NCI-H2196 treated with DMSO at 0.1 percent for 48 hours (cell line): ENCODE results near the gene BTG2.
"Not testable (repeated sequence)": the region's sequence is repeated elsewhere in the genome, so short reads cannot be mapped to it uniquely, and the experiment has no call there.

Source experiments
- DNase-seq: peaks from one replicate; lab custom pipeline; 2025; ENCODE audit not compliant: unreplicated experiment; lab: John Stamatoyannopoulos, UW

Gene BTG2, protein sequence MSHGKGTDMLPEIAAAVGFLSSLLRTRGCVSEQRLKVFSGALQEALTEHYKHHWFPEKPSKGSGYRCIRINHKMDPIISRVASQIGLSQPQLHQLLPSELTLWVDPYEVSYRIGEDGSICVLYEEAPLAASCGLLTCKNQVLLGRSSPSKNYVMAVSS

DNA sequence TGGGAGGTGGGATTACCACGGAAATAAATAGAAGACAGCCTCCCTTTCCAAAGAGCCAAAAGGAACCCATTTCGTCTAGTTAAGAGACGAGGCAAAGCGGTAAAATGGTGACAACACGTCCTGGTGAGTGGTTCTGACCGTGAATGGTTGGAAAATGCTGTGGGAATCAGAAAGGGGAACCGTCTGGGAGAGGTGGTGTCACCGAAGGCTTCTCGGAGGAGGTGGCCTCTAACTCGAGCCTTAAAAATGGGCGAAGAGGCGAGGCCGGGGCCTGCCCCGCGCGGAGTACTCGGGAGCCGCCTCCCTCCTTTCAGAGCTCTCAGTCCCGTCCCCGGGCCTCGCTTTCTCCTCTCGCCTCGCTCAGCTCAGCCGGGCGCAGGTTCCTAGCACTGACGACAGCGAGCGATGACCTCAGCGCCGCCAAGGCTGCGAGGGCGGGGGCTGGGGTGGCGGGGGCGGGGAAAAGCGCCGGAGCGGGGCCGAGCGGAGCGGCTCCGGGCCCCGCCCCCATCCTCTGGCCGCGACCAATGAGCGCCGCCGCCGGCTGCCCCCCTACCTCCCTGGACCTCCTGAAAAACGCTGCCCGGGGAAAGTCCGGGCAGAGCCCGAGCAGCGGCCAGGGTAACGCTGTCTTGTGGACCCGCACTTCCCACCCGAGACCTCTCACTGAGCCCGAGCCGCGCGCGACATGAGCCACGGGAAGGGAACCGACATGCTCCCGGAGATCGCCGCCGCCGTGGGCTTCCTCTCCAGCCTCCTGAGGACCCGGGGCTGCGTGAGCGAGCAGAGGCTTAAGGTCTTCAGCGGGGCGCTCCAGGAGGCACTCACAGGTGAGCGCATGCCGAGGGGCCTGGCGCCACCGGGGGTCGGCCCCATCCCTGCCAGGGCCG, at the start of gene BTG2:
Gene BTG2, plus strand, starts transcription at position 601 of the 890 bp plus-strand sequence. Its CDS starts 88 bp downstream, at position 689.
- peak; percentile 78 for DNase-seq

DNA sequence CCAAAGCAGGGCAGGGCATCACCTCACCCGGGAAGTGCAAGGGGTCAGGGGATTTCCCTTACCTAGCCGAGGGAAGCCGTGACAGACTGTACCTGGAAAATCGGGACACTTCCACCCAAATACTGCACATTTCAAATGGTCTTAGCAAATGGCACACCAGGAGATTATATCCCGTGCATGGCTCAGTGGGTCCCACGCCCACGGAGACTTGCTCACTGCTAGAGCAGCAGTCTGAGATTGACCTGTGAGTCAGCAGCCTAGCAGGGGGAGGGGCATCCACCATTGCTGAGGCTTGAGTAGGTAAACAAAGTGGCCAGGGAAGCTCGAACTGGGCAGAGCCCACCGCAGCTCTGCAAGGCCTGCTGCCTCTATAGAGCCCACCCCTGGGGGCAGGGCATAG, 48.7 kb upstream of the BTG2 start:
- DNase-seq, result not testable (repeated sequence)

DNA sequence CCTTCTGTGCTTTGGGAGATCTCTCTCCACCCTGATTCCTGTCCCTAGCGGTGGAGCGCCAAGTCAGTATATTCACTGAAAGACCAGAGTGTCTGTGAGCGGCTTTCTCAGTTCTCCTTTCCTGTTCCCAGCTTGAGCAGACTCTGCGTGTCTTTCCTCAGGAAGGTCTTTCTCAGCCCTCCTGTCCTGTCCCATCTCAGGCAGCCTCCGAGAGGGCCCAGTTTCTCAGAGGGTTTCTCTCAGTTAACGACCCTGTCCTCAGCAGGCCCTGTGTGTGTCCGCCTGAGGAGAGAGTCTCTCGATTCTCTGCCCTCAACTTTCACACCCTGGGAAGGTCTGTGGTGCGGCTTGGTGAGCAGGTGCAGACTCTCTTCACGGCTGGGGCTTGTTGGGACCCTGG, 41.8 kb upstream of the BTG2 start:
- no peak for DNase-seq

DNA sequence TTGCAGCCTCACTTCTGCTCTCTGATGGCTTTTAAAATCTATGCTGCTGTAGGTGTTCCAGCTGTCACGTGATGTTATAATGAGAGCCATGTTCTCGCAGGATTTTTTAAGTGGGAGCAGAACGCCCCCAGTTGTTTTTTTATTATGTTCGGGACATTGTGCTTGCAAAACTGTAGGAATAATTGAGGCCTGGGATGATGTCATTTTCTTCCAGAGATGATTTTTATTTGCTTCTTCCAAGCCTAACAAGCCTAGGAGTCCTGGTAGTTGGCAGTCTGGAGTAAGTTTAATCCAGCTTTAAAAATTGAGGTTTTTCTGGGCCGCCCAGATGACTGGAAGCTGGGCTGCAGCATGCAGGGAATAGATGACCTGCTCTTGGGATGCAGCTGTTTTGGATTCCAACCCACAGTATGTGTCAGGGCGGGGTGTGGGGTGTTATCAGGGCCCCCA, 41.2 kb upstream of the BTG2 start:
- no peak for DNase-seq

DNA sequence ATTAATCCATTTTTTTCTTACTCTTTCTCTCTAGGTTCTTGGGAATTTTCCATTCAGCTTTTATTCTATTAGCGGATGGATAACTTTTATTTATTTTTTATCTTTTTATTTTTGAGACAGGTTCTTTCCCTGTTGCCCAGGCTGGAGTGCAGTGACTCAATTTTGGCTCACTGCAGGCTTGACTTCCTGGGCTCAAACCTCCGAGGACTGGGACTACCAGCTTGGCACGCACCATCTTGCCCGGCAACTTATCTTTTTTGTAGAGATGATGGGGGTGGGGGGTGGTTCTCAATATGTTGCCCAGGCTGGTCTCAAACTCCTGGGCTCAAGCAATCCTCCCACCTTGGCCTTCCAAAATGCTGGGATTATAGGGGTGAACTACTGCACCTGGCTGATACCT, 39.8 kb upstream of the BTG2 start:
- no peak for DNase-seq

DNA sequence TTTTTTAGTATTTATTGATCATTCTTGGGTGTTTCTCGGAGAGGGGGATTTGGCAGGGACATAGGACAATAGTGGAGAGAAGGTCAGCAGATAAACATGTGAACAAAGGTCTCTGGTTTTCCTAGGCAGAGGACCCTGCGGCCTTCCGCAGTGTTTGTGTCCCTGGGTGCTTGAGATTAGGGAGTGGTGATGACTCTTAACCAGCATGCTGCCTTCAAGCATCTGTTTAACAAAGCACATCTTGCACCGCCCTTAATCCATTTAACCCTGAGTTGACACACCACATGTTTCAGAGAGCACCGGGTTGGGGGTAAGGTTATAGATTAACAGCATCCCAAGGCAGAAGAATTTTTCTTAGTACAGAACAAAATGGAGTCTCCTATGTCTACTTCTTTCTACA, 39.2 kb upstream of the BTG2 start:
- not testable (repeated sequence) for DNase-seq

DNA sequence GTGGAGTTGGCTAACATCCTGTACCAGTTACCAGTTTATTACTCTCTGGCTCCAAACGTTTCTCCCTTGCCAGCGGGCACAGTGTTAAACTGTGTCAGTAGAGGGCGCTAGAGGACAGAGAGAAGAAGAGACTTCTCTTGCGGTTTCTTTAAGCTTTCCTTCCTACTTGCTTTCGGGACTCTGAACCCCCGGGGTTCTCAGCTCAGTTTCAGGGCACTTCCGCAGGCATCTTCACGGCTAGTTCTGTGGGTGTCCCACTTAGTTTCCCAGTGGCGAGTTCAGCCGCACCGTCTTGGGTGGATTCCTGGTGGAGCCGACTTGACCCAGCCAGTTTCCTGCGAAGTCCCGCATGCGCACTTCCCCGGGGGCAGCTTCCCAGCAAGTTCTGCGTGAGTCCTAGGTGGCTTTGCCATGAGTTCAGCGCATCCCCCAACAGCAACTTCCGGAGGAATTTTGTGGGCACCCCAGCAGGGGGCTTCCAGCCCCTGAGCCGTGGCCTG, 37.9 kb upstream of the BTG2 start:
- peak; percentile 29 for DNase-seq

DNA sequence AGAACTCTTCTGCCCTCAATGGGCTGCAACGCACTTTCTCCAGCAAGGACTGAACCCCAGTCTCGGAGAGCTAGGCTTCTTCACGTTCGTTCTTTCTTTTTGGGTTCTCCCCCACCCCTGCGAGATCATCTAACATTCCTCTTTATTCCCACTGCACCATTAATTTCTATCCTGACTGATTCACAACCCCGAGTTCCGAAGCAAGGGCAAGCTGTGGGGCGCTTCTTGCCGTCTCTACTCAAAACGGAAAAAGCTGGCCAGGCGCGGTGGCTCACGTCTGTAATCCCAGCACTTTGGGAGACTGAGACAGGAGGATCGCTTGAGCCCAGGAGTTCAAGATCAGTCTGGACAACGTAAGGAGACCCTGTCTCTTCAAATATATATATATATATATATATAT, 37.4 kb upstream of the BTG2 start:
- DNase-seq, result no peak

DNA sequence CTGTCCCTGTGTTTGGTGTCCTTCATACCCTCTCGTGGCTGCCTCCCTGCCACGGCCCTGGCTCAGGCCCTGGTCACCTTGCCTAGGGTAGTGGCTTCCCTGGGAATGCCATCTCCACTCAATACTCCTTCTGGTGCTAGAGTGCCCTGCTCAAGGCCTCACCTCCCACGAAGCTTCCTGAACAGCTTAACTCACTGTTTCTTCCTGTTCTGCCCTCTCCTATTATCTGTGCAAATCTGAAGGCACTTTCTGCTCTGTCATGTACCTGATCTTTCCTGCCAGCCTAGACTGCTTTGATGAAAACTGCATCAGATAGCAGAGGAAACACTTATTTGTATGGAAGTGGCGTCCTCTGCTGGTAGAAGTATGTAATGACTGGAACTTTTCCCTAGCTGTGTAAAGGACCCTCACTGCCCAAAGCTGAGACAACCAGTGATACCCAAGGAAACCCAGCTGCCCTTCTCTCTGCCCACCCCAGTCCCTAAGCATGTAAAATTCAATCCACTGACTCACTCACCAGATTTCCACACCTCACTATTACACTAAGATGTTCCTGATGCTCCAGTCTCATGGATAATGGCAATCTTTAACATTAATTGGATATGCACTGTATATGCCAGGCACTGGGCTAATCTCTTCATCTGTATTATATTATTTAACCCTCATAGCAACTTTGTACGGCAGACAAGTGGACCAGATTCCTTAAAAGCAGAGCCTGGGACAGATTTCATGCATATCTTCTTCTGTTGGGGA, 36.2 kb upstream of the BTG2 start:
- peak; percentile 57 for DNase-seq

DNA sequence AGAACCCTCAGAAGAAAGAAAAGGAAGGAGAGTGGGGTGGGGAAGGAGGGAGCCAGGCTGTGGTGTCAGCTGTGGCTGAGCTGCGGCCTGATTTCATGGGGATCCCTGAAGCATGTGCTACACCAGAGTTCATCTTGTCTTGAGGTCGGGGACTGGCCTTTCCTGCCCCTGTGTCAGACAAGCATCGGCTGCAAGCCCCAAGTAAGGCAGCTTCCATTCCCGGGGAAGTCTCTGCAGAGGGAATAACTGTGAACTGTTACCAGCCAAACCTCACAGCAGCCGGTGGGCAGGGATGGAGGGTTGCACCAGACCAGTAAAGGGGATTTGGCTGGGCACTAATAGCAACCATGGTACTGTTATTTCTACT, 35.7 kb upstream of the BTG2 start:
- no peak for DNase-seq

DNA sequence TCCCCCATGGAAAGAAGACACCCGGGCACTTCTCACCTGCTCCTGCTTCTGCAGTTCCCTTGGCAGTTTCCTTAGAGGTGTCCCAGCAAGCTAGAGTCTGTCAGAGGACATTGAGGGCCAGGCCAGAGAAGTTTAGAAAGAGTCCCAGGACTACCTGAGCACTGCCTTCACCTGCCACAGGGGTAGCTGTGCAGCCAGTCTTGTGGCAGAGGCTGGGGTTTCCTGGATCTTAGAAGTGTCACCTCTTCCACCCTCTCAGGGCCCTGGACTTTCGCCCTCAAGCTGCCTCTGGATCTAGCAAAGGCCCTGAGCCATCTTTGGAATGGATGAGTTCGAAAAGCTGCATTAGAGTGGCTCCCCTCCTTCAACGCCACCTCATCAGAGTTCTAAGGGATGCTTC, 34.9 kb upstream of the BTG2 start:
- DNase-seq, result no peak

DNA sequence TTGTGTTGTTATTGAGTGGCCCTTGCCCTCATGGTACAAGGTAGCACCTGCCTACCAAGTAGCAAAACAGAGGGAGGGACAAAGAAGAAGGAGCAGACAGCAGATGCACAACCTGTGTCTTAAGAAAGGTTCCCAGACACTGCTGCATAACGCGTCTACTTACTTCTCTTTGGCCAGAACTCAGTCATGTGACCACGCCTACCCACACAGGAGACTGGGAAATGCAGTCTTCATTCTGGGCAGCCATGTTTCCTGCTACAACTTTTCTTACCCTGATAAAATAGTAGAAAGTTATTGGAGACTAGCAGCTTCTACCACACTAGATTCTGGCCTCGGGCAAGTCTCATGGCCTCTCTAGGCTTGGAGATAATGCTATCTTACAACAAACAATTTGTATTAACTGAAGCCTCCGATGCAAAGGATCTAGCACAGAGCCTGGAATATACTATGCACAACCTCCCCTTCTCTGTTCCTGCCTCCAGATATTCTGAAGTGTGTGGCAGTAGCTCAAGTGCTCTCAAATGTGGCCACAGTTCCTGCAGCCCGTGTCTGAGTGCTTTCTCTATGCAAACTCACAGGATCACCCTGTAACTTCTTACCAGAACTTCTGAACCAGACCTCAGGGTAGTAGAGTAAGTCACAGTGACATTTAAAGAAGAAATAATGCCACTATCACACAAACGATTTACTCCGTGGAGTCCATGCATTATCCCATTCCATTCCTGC, 34.1 kb upstream of the BTG2 start:
- no peak for DNase-seq

DNA sequence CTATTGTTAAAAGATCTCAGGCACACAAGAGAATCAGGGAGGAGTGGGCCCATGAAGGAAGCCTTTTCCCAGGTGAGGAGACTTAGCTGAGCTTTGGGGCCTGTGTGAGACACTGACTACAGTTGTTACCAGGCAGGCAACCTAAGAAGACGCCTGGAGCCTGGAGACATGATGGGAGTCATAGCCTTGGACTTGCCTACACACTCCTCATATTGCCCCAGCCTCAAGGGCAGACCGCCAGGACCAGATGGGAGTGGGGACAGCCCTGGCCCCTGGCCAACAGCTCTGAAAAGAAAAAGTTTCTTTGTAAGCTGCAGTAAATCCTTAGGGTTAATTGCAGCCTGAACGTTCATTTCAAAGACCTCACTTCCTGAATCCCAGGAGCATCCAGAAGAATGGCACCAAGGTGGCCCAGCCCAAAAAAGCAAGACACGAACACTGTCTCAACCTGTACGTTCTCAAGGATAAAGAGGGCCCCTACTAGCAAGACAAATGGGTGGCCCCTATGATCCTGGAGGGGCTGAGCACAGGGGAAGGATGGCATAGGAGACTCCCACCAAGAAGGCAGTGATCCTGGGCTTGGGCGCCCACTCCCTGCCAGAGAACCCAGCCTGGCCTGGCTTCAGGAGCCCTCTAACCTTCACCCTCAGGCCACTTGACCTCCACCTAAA, 33.2 kb upstream of the BTG2 start:
- DNase-seq, result no peak

DNA sequence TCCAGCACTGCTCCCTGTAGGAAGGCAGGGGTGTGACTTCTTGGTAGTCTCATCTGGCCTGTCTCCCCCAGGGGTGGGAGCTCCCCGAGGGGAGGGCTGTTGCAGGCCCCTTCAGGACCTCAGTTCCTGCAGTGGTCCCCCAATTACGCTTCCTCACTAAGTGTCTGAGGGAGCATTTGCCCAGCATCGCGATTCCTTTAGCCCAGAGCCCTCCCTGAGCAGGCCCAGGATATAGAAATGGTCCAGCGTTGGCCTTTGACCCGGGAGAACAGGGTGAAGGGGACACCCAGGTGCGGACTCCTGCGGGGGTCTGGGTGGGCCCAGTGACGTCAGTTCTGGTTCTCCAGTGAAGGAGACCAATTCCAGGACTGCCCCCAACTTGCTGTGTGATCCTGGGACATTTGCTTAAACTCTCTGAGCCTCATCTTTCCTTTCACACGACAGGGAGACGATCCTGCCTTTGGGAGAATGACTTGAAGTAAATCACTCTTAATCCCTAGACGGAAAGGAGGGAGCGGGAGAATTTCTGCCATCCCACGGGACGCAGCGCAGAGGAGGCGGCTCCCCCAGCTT, 32.6 kb upstream of the BTG2 start:
- DNase-seq, result no peak

DNA sequence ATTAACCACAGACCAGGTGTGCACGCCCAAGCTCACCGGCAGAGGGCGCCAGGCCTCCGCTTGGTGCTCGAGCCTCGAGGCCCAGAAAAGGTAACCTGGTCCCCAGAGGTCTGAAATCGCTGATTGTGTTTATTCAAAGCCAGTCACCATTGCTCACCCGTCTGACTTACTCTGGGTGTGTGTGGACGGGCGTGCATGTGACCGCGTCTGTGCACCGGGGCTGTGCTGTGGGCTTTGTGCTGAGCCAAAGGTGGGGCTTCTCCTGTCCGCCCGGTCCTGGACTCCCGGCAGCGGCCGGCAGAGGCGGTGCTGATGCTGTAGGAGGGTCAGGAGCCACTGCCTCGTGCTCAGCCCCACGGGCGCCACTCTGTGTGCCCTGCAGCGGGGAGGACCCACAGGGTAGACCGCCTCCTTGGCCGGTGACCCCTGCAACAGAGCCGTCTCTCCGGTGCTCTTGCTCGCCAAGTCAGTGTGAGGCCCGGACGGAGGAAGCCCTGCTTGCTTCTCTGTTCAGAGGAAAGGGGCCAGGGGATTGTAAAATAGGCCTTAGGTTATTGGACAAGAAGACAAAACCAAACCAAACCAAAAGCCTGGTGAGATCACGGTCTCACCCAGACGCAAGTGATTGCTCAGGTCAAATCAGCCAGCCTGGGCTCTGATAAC, 32.0 kb upstream of the BTG2 start:
- DNase-seq, result peak; percentile 83

DNA sequence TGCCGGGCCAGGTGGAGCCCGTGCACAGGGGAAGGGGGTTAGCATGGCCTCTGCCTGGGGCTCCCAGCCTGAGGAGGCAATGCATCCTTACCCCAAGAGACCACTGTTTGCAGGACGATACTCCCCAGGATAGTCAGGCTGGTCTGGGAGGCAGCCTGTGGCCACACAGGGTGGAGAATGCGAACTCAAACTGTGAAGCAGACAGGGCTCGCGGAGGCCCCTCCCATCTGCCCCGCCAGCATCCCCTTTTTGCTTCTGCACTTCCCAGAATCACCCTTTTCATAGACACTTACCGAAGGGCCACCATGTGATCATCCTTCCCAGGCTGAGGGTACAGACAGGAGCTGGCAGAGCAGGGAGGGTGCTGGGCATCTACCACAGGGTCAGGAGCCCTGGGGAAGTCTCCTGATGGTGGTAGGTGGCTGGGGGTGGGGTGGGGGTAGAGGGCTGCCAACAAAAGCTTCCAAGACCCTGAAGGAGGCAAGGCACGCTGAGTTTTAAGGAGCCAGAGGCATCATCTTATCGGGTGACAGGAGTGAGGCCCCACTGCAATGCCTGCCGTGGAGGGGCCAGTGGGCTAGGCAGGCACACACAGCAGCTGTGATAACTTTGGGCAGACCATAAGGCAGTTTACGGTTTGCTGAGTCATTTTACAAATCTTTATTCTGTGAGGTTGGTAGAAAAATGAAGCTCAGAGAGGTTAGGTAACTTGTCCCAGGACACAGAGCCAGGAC, 31.3 kb upstream of the BTG2 start:
- DNase-seq, result no peak

DNA sequence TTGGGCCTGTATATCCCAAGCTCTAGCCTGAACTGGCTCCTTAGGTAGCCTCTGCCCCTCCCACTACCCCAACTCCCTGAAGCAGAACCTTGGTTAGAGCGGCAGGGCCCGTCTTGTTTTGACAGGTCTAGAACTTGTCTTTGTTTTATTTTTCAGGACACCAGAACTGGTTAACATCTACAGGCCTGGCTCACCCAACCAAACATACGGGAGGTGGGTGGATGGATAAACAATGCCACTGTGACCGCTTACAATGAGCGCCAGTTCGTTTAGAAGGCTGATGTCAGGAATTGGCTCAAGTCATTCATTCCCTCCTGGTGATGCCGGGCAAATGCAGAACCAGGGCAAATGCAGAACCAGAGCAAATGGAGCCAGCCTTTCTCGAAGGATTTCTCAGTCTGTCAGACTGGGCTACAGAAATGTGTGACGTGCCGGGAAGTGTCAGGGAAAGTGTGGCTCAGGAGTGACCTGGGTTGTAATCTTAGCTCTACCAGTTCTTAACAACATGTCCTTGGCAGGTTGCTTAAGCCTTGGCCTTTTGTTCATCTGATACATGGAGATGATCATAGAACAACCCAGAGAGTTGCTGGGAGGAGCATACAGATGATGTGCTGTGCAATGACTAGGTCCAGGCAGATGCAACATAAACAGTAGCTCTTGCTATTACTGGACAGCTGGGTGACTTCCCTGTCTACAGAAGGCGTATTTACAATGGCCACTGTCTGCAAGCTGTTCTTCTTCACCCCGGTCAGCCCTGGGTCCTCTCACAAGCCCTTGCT, 30.5 kb upstream of the BTG2 start:
- no peak for DNase-seq

DNA sequence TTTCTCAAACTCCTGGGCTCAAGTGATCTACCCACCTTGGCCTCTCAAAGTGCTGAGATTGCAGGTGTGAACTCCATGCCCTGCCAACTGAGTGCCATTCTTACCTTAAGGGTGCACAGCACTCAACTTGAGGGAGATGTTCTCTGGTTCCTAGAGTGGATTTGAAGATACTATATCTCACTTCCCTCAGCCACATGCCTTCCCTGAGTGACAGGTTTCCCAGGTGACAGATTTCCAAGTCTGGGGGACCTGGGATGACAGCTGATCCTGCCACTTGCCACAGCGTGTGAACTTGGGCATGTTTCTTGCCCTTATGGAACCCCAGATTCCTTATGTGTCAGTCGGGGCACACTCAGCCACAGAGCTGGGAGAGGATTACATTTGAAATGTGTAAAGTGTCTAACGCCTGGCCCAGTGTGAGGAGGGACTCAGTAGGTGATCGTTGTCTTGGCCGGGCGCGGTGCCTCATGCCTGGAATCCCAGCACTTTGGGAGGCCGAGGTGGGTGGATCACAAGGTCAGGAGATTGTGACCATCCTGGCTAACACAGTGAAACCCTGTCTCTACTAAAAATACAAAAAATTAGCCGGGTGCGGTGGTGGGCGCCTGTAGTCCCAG, 29.6 kb upstream of the BTG2 start:
- no peak for DNase-seq
